ENCODE results near the gene SPEF2. TPM values are rescaled to one million over a fixed set of nuclear protein-coding genes. Genes with fewer than 3 reads are reported as not detected.
A peak's percentile ranks its signal among the peaks of the same experiment; 100 is the strongest.

Gene SPEF2
- total and polyA plus RNA-seq, 10 of the 15 experiments (the other 5 are each of a cell fraction or from before 2014, with no cell fraction given), result 0.03 to 2.0 (median 0.07) TPM; not detected in 3

GRCh38 chr5:35856765-35857351 lies 239.2 kb downstream of the SPEF2 start, which contains the start of gene IL7R (continued):
- TF ChIP-seq E4F1 (IDR thresholded peaks at IDR 0.05; ENCODE audit: borderline replicate concordance, partially characterized antibody), result no peak
- no peak for TF ChIP-seq ZNF622 (IDR thresholded peaks at IDR 0.05)
- no peak for TF ChIP-seq SUPT20H (IDR thresholded peaks at IDR 0.05; ENCODE audit: borderline replicate concordance, control insufficient read depth, low read depth, low read length)
- TF ChIP-seq NRF1 (conservative IDR thresholded peaks at IDR 0.05; ENCODE audit: low read depth, low read length), result no peak
- TF ChIP-seq EED (IDR thresholded peaks at IDR 0.05; ENCODE audit: low read depth), result peak; percentile 67; the same call in 1 of the 2 replicates
- TF ChIP-seq SMAD5 (IDR thresholded peaks at IDR 0.05; ENCODE audit: low read depth), result no peak
- 0 out of 2 replicates have a peak, but pooled peaks have one; percentile 10 for TF ChIP-seq RELB (IDR thresholded peaks at IDR 0.05; ENCODE audit: low read depth)
- TF ChIP-seq RUNX3 (IDR thresholded peaks at IDR 0.05; ENCODE audit: low read length), result peak; percentile 61
- TF ChIP-seq IKZF2 (IDR thresholded peaks at IDR 0.05), result peak in 1 of 2 experiments; percentile 69; a peak in 3 of 4 replicates
- TF ChIP-seq SMAD1 (IDR thresholded peaks at IDR 0.05; ENCODE audit: low read depth, partially characterized antibody), result no peak
- no peak for TF ChIP-seq ZNF24 (IDR thresholded peaks at IDR 0.05)
- no peak for TF ChIP-seq SP1 (IDR thresholded peaks at IDR 0.05; ENCODE audit: low read depth, low read length)
- TF ChIP-seq PML (IDR thresholded peaks at IDR 0.05; ENCODE audit: low read length), result no peak
- TF ChIP-seq BHLHE40 (IDR thresholded peaks at IDR 0.05; ENCODE audit: borderline replicate concordance in 1 of 2, low read depth in 2 of 2, low read length in 1 of 2), result no peak
- TF ChIP-seq, protein P1, sequence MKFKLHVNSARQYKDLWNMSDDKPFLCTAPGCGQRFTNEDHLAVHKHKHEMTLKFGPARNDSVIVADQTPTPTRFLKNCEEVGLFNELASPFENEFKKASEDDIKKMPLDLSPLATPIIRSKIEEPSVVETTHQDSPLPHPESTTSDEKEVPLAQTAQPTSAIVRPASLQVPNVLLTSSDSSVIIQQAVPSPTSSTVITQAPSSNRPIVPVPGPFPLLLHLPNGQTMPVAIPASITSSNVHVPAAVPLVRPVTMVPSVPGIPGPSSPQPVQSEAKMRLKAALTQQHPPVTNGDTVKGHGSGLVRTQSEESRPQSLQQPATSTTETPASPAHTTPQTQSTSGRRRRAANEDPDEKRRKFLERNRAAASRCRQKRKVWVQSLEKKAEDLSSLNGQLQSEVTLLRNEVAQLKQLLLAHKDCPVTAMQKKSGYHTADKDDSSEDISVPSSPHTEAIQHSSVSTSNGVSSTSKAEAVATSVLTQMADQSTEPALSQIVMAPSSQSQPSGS (IDR thresholded peaks at IDR 0.05; ENCODE audit: low read length), result peak; percentile 51
- TF ChIP-seq, protein P2, sequence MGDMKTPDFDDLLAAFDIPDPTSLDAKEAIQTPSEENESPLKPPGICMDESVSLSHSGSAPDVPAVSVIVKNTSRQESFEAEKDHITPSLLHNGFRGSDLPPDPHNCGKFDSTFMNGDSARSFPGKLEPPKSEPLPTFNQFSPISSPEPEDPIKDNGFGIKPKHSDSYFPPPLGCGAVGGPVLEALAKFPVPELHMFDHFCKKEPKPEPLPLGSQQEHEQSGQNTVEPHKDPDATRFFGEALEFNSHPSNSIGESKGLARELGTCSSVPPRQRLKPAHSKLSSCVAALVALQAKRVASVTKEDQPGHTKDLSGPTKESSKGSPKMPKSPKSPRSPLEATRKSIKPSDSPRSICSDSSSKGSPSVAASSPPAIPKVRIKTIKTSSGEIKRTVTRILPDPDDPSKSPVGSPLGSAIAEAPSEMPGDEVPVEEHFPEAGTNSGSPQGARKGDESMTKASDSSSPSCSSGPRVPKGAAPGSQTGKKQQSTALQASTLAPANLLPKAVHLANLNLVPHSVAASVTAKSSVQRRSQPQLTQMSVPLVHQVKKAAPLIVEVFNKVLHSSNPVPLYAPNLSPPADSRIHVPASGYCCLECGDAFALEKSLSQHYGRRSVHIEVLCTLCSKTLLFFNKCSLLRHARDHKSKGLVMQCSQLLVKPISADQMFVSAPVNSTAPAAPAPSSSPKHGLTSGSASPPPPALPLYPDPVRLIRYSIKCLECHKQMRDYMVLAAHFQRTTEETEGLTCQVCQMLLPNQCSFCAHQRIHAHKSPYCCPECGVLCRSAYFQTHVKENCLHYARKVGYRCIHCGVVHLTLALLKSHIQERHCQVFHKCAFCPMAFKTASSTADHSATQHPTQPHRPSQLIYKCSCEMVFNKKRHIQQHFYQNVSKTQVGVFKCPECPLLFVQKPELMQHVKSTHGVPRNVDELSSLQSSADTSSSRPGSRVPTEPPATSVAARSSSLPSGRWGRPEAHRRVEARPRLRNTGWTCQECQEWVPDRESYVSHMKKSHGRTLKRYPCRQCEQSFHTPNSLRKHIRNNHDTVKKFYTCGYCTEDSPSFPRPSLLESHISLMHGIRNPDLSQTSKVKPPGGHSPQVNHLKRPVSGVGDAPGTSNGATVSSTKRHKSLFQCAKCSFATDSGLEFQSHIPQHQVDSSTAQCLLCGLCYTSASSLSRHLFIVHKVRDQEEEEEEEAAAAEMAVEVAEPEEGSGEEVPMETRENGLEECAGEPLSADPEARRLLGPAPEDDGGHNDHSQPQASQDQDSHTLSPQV (IDR thresholded peaks at IDR 0.05), result no peak
- no peak for TF ChIP-seq KDM1A (IDR thresholded peaks at IDR 0.05; ENCODE audit: borderline replicate concordance)
- TF ChIP-seq CEBPB (IDR thresholded peaks at IDR 0.05; ENCODE audit: borderline replicate concordance in 1 of 2, low read depth in 2 of 2, low read length in 2 of 2), result no peak
